Mesendoderm (in vitro differentiated cells): ENCODE measurements around the gene DMRT3.

Experiments
- DNase-seq: peaks from one replicate; pipeline ENCODE4 v3.0.0; 2013
- H2AK5ac ChIP-seq: 2 replicates; pipeline ENCODE4 v1.6.1; 2013; ENCODE audit warnings: low read length, inconsistent platforms
- H2BK120ac ChIP-seq: 2 replicates; pipeline ENCODE4 v1.6.1; 2013; ENCODE audit warnings: low read depth, mild to moderate bottlenecking, low read length, moderate library complexity, mixed read lengths
- H2BK15ac ChIP-seq: replicated peaks from 2 replicates; pipeline ENCODE4 v1.6.1; 2013; ENCODE audit warnings: low read depth, mild to moderate bottlenecking, moderate library complexity
- H2BK5ac ChIP-seq: 2 replicates; pipeline ENCODE4 v1.6.1; 2013; ENCODE audit warnings: low read length, inconsistent platforms
- H3K18ac ChIP-seq: 2 replicates; pipeline ENCODE4 v1.6.1; 2013; ENCODE audit warnings: mild to moderate bottlenecking, low read length, mixed read lengths
- H3K23ac ChIP-seq: one replicate; pipeline ENCODE4 v1.6.1; 2013; ENCODE audit warnings: low read length
- H3K27ac ChIP-seq: 2 replicates; pipeline ENCODE4 v1.5.1; 2013; ENCODE audit warnings: low read depth, mild to moderate bottlenecking, inconsistent platforms, low read length, moderate library complexity
- H3K27me3 ChIP-seq: 2 replicates; pipeline ENCODE4 v1.6.1; 2013; ENCODE audit warnings: low read length, control low read depth, mild to moderate bottlenecking, inconsistent platforms; ENCODE audit not compliant: insufficient read depth, poor library complexity
- H3K36me3 ChIP-seq: 2 replicates; pipeline ENCODE4 v1.6.1; 2013; ENCODE audit warnings: low read length, inconsistent platforms; ENCODE audit not compliant: control insufficient read depth, insufficient read depth
- H3K4ac ChIP-seq: one replicate; pipeline ENCODE4 v1.6.1; 2013; ENCODE audit warnings: low read depth, mild to moderate bottlenecking, low read length, moderate library complexity
- H3K4me1 ChIP-seq: 2 replicates; pipeline ENCODE4 v1.6.1; 2013; ENCODE audit warnings: low read depth, low read length, inconsistent platforms; ENCODE audit not compliant: control insufficient read depth
- H3K4me2 ChIP-seq: 2 replicates; pipeline ENCODE4 v1.6.1; 2013; ENCODE audit warnings: low read length
- H3K4me3 ChIP-seq: 2 replicates; pipeline ENCODE4 v1.5.1; 2013; ENCODE audit warnings: mild to moderate bottlenecking, low read length
- H3K56ac ChIP-seq: one replicate; pipeline ENCODE4 v1.6.1; 2013; ENCODE audit warnings: low read length
- H3K79me1 ChIP-seq: 2 replicates; pipeline ENCODE4 v1.6.1; 2013; ENCODE audit warnings: low read length, inconsistent platforms
- H3K79me2 ChIP-seq: 2 replicates; pipeline ENCODE4 v1.6.1; 2013; ENCODE audit warnings: mild to moderate bottlenecking, low read length; ENCODE audit not compliant: control insufficient read depth, insufficient read depth
- H3K9ac ChIP-seq: 2 replicates; pipeline ENCODE4 v1.6.1; 2013; ENCODE audit warnings: low read length, inconsistent platforms
- H4K5ac ChIP-seq: one replicate; pipeline ENCODE4 v1.6.1; 2013; ENCODE audit warnings: low read length
- H4K8ac ChIP-seq: one replicate; pipeline ENCODE4 v1.6.1; 2013; ENCODE audit warnings: low read depth, mild to moderate bottlenecking, control low read depth, low read length, moderate library complexity
- WGBS: extraction: QIAGEN DNeasy Blood & Tissue Kit; methylation state at CpG from one replicate; pipeline ENCODE4 v1.1.7; 2013; ENCODE audit warnings: low lambda C conversion rate, missing lambda C conversion rate; ENCODE audit not compliant: insufficient coverage; ENCODE audit errors: extremely low coverage; 5-methylcytosine and 5-hydroxymethylcytosine counted together

Gene DMRT3

DNA sequence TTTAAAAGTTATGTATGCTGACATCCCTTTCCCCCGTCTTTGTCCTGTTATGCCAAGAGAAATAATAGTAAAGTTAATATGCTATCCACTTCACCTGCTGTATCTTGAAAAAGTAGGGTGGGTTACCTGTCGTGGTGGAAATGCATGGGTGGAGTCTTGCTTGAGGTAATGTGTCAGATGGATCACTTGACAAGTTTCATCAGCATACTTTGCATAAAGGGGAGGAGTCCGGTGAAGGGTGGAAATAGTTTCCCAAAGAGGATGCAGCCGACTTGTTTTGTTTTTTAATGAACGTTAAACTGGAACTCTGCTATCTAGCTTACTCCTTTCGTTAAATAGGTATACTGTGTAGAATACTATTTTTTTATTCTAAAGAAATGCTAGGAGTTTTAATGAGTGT is 9.0 kb upstream of the DMRT3 start:
- no peak overlapping the region for H2BK15ac ChIP-seq
- no peaks in the 10 kb centered on the region for H3K79me2 ChIP-seq
- no peak overlapping the region for H2AK5ac ChIP-seq
- no peak overlapping the region for H3K27ac ChIP-seq
- no peak overlapping the region for H3K4ac ChIP-seq
- H3K4me3 ChIP-seq: no peak overlapping the region
- H2BK5ac ChIP-seq: no peak overlapping the region
- peak; percentile 81 for DNase-seq
- no peak overlapping the region for H3K4me2 ChIP-seq
- H3K56ac ChIP-seq: no peak overlapping the region
- H3K4me1 ChIP-seq: peaks cover 6% of the 10 kb centered on the region
- no peak overlapping the region for H4K5ac ChIP-seq
- no peak overlapping the region for H2BK120ac ChIP-seq
- H3K18ac ChIP-seq: no peak overlapping the region
- peaks cover 7% of the 10 kb centered on the region for H3K27me3 ChIP-seq
- H3K36me3 ChIP-seq: no peaks in the 10 kb centered on the region
- WGBS: no CpG with 5 or more reads among the region's 6 CpGs
- H3K9ac ChIP-seq: no peak overlapping the region
- H3K23ac ChIP-seq: no peak overlapping the region
- H3K79me1 ChIP-seq: no peaks in the 10 kb centered on the region
- H4K8ac ChIP-seq: no peak overlapping the region

DNA sequence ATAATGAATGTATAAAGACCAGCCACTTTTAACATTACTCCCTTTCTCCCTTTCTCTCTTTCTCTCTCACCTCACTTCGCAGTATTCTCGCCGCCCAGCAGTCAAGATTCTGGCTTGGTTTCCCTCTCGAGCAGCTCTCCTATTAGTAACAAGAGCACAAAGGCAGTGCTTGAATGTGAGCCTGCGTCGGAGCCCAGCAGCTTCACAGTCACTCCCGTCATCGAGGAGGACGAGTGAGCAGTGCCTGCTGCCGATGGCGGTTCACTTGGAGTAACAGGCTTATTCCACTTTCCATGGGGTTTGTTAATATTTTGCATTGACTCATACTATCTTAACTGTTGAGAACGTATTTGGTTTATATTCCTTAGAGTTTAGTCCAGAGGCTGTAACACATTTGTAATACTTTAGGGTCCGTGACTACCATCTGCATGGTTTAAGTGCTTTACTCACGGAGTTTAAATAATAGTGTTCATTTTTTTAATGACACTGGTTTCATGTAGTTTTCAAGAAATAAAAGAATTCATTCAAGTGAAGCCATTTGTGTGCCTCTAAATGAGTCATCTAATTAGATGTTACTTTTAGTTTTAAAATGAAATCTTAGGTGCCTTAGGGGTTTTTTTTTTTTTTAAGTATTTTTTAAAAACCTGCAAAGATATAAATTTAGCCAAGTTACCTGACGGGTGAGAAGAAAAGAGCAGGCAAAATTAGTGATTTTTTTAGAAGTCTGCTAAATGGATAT is 8.4 kb upstream of the DMRT3 start:
- Histone ChIP-seq H3K56ac (peak overlapping the region; percentile 56), H3K79me1 (no peaks in the 10 kb centered on the region), H3K4me2 (peak overlapping the region; percentile 40), H2AK5ac (no peak overlapping the region), H3K79me2 (no peaks in the 10 kb centered on the region), H2BK120ac (no peak overlapping the region), H3K4me3 (no peak overlapping the region), H3K4me1 (peaks cover 6% of the 10 kb centered on the region), H3K27ac (no peak overlapping the region), H3K36me3 (no peaks in the 10 kb centered on the region), H2BK15ac (no peak overlapping the region), H3K23ac (no peak overlapping the region), H3K9ac (no peak overlapping the region), H4K8ac (no peak overlapping the region), H2BK5ac (no peak overlapping the region), H3K18ac (no peak overlapping the region), H3K4ac (no peak overlapping the region), H4K5ac (no peak overlapping the region), H3K27me3 (peaks cover 11% of the 10 kb centered on the region)
- WGBS: no CpG with 5 or more reads among the region's 15 CpGs
- DNase-seq: peak; percentile 82

DNA sequence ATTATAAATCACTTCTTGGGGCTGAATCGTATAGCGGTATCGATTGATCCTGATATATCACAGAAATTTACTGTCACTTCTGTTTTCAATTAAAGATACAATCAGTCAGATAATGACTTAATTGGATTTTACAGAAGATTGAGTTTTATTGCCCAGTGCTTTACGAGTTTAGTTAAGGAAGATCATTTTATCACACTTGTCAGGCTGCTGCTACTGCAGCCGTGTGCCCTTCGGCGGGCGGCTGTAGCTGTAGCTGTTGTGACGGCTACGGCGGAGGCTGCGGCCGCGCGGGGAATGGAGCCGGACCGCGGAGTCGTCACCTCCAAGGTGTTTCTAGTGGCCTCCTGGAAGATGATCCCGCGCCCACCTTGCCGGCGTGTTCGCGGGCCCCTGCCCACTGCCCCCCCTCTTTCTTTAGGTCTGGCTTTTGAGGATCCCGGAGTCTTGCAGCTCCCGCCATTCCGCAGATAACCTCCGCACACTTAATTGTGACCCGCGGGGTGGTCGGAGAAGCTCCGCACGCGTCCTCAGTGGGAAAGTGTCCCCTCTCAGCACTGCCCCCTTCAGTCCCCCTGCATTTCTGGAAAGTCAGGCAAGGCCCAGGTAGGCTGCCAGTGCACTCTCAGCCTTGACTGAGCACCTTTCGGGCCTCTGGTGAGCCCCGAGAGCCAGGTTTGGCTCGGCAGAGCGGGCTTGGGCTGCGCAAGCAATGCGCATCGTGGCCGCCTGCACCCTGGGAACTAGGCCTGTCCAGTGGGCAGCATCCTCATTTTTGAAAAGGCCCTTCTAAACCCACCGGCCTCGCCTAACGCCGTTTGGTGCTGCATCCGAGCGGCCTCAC is 6.9 kb upstream of the DMRT3 start:
- Histone ChIP-seq H3K9ac (peak overlapping the region; percentile 5), H2BK5ac (no peak overlapping the region), H2AK5ac (no peak overlapping the region), H3K27me3 (peaks cover 26% of the 10 kb centered on the region), H3K23ac (no peak overlapping the region), H4K5ac (no peak overlapping the region), H2BK120ac (no peak overlapping the region), H4K8ac (no peak overlapping the region), H3K79me2 (no peaks in the 10 kb centered on the region), H3K4me2 (peak overlapping the region; percentile 19), H3K27ac (no peak overlapping the region), H3K4ac (no peak overlapping the region), H3K36me3 (no peaks in the 10 kb centered on the region), H3K4me1 (peaks cover 6% of the 10 kb centered on the region), H3K4me3 (no peak overlapping the region), H3K56ac (peak overlapping the region; percentile 47), H3K79me1 (no peaks in the 10 kb centered on the region), H3K18ac (no peak overlapping the region), H2BK15ac (no peak overlapping the region)
- no CpG with 5 or more reads among the region's 49 CpGs for WGBS
- DNase-seq: peak; percentile 49

DNA sequence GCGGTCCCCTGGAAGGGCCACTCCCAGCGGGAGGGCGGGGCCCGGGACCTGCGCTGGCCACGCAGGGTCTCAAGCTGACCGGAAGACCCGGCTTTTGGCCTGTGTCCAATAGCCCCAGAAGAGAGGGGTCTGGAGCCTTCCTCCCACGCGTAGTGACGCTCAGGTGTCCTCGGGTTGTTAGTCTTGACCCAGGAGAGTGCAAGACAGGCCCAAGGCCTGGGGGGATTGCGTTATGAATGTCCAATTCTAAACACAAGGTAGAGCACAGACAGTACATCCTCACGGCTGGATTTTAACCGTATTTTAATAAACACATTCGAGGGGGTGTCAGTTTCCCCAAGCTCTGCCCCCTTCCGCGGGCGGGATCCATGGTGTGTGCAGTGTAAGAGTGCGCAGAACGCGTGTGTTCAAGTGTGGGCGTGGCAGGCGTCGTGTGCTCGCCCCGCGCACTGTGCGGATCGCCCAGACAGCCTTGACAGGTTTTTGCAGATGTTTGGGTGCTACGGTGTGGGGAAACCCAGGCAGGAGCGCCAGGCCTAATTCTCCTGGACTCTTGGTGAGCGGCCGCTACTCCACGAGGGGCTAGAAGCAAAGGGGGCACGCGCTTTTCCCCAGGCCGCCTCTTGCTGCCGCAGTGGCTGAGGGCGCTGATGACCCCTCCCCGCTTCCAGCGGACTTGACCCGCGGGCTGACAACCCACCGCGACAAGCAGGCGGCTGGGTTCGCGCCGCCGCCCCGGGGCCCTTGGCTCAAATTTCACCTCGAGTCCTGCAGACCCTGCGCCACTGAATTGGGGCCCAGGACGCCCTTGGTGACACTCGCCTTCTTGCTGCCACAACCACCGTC is 6.1 kb upstream of the DMRT3 start:
- H2BK5ac ChIP-seq: no peak overlapping the region
- H4K5ac ChIP-seq: no peak overlapping the region
- H3K18ac ChIP-seq: no peak overlapping the region
- peak; percentile 81 for DNase-seq
- H3K4me3 ChIP-seq: no peak overlapping the region
- H3K79me1 ChIP-seq: no peaks in the 10 kb centered on the region
- H3K4me2 ChIP-seq: peak overlapping the region; percentile 19
- H3K79me2 ChIP-seq: no peaks in the 10 kb centered on the region
- peak overlapping the region; percentile 39 for H3K56ac ChIP-seq
- WGBS: no CpG with 5 or more reads among the region's 57 CpGs
- peaks cover 34% of the 10 kb centered on the region for H3K27me3 ChIP-seq
- H4K8ac ChIP-seq: no peak overlapping the region
- no peak overlapping the region for H3K23ac ChIP-seq
- no peak overlapping the region for H3K4ac ChIP-seq
- no peak overlapping the region for H2BK15ac ChIP-seq
- peaks cover 6% of the 10 kb centered on the region for H3K4me1 ChIP-seq
- H2BK120ac ChIP-seq: no peak overlapping the region
- H3K27ac ChIP-seq: no peak overlapping the region
- no peak overlapping the region for H3K9ac ChIP-seq
- H2AK5ac ChIP-seq: no peak overlapping the region
- H3K36me3 ChIP-seq: no peaks in the 10 kb centered on the region

DNA sequence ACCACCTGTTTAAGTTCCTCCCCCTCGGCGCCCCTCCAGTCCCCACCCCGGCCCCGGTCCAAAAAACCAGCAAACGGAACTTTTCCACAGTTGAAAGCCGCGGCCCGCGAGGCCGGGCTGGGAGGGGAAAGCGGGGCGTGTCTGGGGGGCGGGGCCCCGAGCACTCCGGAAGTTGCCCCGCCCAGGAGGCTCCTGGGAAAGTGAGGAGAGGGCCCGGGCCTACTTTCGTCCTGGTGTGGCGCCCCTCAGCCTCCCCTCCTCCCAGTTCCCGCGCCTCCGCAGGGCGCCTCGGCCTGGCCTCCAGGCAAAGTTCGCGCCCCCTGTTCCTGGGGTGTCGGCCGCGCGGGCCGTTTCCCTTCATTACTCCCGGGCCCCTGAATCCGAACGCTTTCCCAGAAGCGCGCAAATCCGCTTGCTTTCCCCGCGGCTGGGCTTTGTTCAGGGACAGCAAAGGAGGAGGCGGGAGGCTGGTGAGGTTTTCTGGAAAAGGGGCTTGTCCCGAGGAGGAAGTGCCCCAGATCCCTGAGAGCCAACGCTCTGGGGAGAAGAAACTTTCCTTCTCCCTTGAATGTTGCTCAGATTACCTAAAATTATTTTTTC is 4.5 kb upstream of the DMRT3 start:
- Histone ChIP-seq H3K27ac (no peak overlapping the region), H3K23ac (no peak overlapping the region)
- no CpG with 5 or more reads among the region's 42 CpGs for WGBS

More for the DNA sequence above, 4.5 kb upstream of the DMRT3 start:
- Histone ChIP-seq H3K79me2 (no peaks in the 10 kb centered on the region), H3K56ac (peak overlapping the region; percentile 83), H2BK120ac (no peak overlapping the region), H2BK5ac (no peak overlapping the region), H3K27me3 (peaks cover 44% of the 10 kb centered on the region), H4K8ac (peak overlapping the region; percentile 90), H3K4me3 (no peak overlapping the region), H3K79me1 (no peaks in the 10 kb centered on the region), H2BK15ac (no peak overlapping the region), H3K36me3 (no peaks in the 10 kb centered on the region), H3K9ac (peak overlapping the region; percentile 61), H3K4me2 (peak overlapping the region; percentile 41), H3K4me1 (peaks cover 6% of the 10 kb centered on the region), H3K18ac (peak overlapping the region; percentile 69), H4K5ac (no peak overlapping the region), H2AK5ac (no peak overlapping the region), H3K4ac (no peak overlapping the region)
- peak; percentile 90 for DNase-seq
